T47D (cell line): ENCODE results near the gene ADK.

Experiments used
- DNase-seq, 2 experiments: peaks; one replicate each; pipeline versions ENCODE4 v3.0.0 to v3.0.0-alpha.2; 2011 to 2012; ENCODE audit warnings: low read depth in 1 of 2, low spot score in 1 of 2
- JUND ChIP-seq: IDR thresholded peaks from 2 replicates; pipeline ENCODE4 v1.6.1; 2012; ENCODE audit warnings: low read depth
- in situ Hi-C: cut with HindIII; loops from 2 replicates; pipeline ENCODE4 v1.10.0; 2016; ENCODE audit warnings: low sequenced_read_pairs, low pct_unique_long_range_greater_than_20kb

The ADK gene

DNA sequence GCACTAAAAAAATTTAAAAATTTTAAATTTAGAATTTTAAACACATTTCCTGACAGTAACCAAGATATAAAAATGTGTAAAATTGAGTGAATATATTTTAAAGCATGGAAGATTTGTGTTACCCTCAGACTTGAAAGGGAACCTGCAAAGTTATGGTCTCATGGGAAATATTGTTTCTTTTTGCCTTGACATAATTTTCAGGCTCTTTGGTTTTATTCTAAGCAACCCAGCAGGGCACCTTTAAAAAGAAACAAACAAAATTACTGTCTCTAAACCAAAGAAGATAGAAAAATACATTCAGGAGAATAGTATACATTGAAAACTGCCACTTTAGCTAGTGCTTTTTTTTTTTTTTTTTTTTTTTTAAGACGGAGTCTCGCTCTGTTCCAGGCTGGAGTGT lies 87.5 kb downstream of the ADK start:
- TF ChIP-seq JUND, result no peak
- in situ Hi-C loops, result no loop called here
- DNase-seq, result no peak

DNA sequence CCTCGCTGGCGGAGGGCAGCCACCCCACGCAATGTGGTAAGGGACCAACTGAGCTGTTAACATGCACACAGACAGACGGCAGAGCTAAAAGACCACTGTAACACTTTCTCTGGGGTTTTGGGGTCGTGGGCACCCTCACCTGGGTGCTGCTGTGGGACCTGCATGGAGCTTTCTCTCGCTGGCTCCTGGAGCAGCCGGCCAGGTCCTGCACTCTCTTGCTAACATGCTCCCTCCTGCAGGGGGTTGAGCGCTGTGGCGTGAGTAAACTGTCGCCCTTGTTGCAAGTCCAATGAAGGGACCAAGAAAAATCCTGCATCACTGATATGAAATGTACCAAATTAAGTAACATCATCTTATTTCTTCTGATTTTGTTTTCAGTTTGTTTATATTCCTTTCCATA lies 92.0 kb downstream of the ADK start:
- TF ChIP-seq JUND, result no peak
- in situ Hi-C loops, result no loop called here
- no peak for DNase-seq

GRCh38 chr10:74244097-74244685 lies 93.2 kb downstream of the ADK start:
- peak in 1 of 2 experiments; percentile 60 for DNase-seq
- in situ Hi-C loops, result no loop called here
- no peak for TF ChIP-seq JUND

DNA sequence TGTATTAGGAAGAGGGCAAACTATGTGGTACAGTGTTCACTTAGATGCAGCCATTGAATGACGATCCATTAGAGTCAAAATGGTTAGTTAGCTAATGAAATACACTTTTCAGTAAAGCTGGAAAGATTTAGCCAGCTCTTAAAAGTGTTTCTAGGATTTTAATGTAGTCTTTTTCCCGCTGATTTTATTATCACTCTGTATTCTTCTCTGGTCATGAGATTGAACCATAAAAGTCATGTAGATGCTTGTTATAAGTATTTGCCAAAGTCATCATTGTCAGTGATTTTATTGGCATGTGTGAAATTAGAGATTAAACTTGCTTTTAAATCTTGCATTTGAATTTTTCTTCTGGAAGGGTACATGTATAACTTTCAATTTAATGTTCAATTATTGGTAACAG lies 93.8 kb downstream of the ADK start:
- no peak for TF ChIP-seq JUND
- DNase-seq, result no peak
- in situ Hi-C loops, result no loop called here

DNA sequence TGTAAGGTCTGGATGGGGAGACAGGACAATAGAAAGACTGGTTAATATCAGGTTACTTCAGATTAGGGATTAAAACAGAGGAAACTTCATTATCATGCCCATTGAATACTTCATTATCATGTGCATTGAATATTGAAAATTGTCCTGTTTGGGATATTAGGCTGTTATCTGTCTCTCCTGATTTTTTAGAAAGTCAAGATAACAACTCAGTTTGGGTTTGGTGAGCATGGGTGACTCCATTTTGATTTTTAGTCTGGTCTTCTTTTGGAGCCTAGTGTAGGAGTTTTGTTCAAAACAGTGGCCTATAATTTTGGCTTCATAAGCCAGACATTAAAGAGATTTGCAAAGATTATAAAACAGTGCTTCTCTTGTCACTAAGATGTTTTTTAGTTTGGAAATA lies 95.5 kb downstream of the ADK start:
- TF ChIP-seq JUND, result no peak
- in situ Hi-C loops, result no loop called here
- no peak for DNase-seq

DNA sequence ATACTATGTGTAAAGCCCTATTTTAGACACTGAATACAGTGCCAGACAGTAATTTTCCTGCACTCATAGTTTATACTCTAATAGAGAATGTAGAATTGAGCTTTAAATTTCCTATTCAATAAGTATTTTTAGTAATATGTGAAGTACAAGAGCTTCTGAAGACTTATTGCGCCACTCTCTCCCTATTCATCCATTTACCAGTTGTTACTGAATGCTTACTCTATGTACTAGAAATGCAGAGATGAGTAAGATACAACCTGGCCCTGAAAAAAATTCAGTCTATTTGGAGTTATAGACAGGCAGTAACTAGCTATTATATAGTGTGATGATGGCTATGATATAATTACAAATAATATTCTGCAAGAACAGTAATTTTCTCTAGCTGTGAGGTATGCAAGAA lies 98.8 kb downstream of the ADK start:
- TF ChIP-seq JUND, result no peak
- in situ Hi-C loops, result no loop called here
- DNase-seq, result no peak

DNA sequence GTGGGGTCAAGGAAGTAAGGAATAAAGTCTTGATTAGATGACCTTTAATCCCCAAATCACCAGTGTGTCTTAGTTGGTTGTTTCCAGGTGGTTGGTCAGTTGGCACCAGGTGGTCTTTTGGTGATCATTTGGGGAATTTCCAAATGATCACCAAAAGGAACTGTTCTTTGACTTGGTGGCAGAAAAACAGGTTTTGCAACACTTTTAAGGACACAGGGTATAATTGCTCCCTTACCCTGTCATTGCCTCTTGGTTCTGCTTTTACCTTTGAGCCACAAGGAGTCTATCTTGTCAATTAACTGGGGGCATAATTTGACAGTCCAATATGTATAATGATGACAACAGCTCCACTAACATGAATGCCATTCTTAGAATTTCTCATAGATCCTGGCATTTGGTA lies 104.2 kb downstream of the ADK start:
- peak in 1 of 2 experiments; percentile 51 for DNase-seq
- in situ Hi-C loops, result no loop called here
- TF ChIP-seq JUND, result no peak

- TF ChIP-seq JUND, result no peak
- in situ Hi-C loops, result no loop called here
- no peak for DNase-seq
Observed at GRCh38 chr10:74255888-74256357, 104.9 kb downstream of the ADK start.

DNA sequence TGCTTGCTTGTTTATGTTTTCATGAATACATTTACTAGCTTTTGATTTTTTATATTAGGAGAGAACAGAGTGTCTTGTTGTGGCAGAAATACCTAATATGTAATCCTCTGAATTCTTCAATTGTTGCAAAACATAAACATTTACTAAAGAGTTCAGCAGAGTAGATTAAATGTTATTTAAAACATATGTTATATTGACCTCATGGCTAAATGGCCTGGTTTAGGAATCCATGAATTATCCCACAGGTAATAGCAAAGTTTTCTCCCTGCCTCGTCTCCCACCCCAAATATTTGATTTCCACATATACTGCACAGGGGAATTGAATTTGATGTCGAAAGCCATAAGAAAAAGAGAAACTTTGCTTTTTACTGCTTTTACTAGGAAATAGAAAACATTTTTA lies 111.8 kb downstream of the ADK start:
- in situ Hi-C loops, result no loop called here
- TF ChIP-seq JUND, result no peak
- no peak for DNase-seq

- TF ChIP-seq JUND, result no peak
- DNase-seq, result no peak
- in situ Hi-C loops, result no loop called here
Observed at GRCh38 chr10:74263996-74264395, 113.0 kb downstream of the ADK start.

- in situ Hi-C loops, result no loop called here
- DNase-seq, result no peak
- TF ChIP-seq JUND, result no peak
Observed at GRCh38 chr10:74272288-74272687, 121.3 kb downstream of the ADK start.

- no peak for DNase-seq
- in situ Hi-C loops, result no loop called here
- TF ChIP-seq JUND, result no peak
Observed at GRCh38 chr10:74275755-74276290, 124.8 kb downstream of the ADK start.

DNA sequence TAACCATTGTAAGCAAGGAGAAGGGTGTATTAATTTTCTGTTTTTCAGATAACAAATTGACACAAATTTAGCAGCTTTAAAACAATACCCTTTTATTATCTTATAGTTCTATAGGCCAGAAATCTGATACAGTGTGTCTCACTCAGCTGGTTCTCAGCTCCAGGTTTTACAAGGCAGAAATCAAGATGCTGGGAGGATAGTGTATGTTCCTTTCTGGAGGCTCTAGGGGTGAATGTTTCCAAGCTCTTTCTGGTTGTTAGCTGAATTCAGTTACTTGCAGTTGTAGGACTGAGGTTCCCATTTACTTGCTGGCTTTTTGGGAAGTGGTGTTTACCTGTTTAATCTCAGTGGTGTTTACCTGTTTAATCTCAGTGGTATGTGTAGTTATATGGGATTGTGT lies 125.4 kb downstream of the ADK start:
- DNase-seq, result no peak
- TF ChIP-seq JUND, result no peak

More for the DNA sequence above, 125.4 kb downstream of the ADK start:
- in situ Hi-C loops, result no loop called here
